B cell (primary cell): ENCODE data around the gene PPFIA4.

ENCODE experiments used
- EZH2 ChIP-seq: IDR thresholded peaks from 2 replicates; pipeline ENCODE4 v1.6.1; 2012; ENCODE audit warnings: borderline replicate concordance, low read depth, mild to moderate bottlenecking, moderate library complexity, low read length; ENCODE audit not compliant: insufficient read depth, poor library complexity, severe bottlenecking
- TF ChIP-seq, protein P1 (sequence below): fragments of 200-600 bp; IDR thresholded peaks from one replicate; pipeline ENCODE4 v1.8.0; 2022; ENCODE audit warnings: antibody characterized with exemption, mild to moderate bottlenecking

DNA sequence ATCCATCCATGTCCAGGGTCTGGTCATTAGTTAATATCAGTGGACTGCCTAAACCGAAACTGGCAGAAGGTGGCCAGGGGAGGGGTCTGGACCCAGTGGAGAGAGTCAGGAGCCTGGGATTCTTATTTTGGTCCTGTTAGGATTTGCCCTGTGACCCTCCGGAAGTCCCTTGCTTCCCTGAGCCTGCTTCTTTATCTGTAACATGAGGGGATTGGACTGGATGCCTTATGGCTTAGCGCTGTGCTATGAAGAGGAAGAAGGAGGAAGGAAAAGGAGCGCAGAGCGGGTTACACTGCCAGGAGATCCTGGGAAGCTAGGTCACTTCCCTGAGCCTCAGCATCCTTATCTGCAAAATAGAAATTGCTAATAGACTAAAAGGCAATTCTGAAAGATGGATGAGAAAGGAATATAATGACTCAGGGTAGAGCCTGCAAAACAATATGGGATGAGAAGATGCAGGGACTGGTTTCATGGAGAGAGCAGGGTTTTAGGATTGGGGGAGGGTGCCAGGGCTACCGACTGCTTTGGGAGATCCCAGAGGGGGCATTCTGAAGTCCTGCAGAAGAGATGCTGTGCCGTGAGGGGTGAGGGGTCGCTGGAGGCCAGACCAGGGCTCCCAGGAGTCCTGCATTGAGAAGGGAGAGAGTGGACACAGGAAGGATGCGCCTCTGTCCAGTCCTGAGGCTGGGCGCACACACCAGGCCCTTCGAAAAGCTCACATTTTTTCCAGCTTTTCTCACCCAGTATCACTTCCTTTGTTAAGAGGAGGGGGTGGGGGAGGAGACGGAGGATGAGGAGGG is 100.8 kb downstream of the PPFIA4 start:
- TF ChIP-seq, protein P1, sequence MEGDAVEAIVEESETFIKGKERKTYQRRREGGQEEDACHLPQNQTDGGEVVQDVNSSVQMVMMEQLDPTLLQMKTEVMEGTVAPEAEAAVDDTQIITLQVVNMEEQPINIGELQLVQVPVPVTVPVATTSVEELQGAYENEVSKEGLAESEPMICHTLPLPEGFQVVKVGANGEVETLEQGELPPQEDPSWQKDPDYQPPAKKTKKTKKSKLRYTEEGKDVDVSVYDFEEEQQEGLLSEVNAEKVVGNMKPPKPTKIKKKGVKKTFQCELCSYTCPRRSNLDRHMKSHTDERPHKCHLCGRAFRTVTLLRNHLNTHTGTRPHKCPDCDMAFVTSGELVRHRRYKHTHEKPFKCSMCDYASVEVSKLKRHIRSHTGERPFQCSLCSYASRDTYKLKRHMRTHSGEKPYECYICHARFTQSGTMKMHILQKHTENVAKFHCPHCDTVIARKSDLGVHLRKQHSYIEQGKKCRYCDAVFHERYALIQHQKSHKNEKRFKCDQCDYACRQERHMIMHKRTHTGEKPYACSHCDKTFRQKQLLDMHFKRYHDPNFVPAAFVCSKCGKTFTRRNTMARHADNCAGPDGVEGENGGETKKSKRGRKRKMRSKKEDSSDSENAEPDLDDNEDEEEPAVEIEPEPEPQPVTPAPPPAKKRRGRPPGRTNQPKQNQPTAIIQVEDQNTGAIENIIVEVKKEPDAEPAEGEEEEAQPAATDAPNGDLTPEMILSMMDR: no peak
- no peak for TF ChIP-seq EZH2
